Hematopoietic multipotent progenitor cell treated with erythropoietin and hydrocortisone succinate and interleukin-3 and kit ligand, for 6 days (in vitro differentiated cells): ENCODE results near the gene KSR1.
"Not testable (repeated sequence)": the region's sequence is repeated elsewhere in the genome, so short reads cannot be mapped to it uniquely, and the experiment has no call there.

ENCODE experiments used
- DNase-seq: peaks from one replicate; pipeline ENCODE4 v3.0.0-alpha.2; 2015

Gene KSR1

GRCh38 chr17:27496437-27496943 lies 40.2 kb downstream of the KSR1 start:
- no peak for DNase-seq

GRCh38 chr17:27496971-27497370 lies 40.7 kb downstream of the KSR1 start:
- no peak for DNase-seq

- DNase-seq = no peak
Observed at GRCh38 chr17:27497696-27498095, 41.4 kb downstream of the KSR1 start.

GRCh38 chr17:27498615-27499309 lies 42.5 kb downstream of the KSR1 start:
- no peak for DNase-seq

GRCh38 chr17:27499451-27500265 lies 43.4 kb downstream of the KSR1 start:
- DNase-seq = peak; percentile 73

- DNase-seq = not testable (repeated sequence)
Observed at GRCh38 chr17:27501338-27501737, 45.1 kb downstream of the KSR1 start.

GRCh38 chr17:27502526-27503324 lies 46.5 kb downstream of the KSR1 start:
- no peak for DNase-seq

GRCh38 chr17:27503611-27504010 lies 47.4 kb downstream of the KSR1 start:
- no peak for DNase-seq

- DNase-seq = no peak
Observed at GRCh38 chr17:27504188-27504995, 48.1 kb downstream of the KSR1 start.

- DNase-seq = no peak
Observed at GRCh38 chr17:27506348-27507218, 50.3 kb downstream of the KSR1 start.

GRCh38 chr17:27511168-27511883 lies 55.1 kb downstream of the KSR1 start:
- DNase-seq = no peak

- DNase-seq = no peak
Observed at GRCh38 chr17:27512031-27512430, 55.8 kb downstream of the KSR1 start.

- no peak for DNase-seq
Observed at GRCh38 chr17:27512511-27513346, 56.5 kb downstream of the KSR1 start.

GRCh38 chr17:27513849-27514248 lies 57.6 kb downstream of the KSR1 start:
- no peak for DNase-seq

GRCh38 chr17:27514595-27515413 lies 58.6 kb downstream of the KSR1 start:
- no peak for DNase-seq

- no peak for DNase-seq
Observed at GRCh38 chr17:27518048-27518447, 61.8 kb downstream of the KSR1 start.

- DNase-seq = no peak
Observed at GRCh38 chr17:27518545-27519521, 62.6 kb downstream of the KSR1 start.

- no peak for DNase-seq
Observed at GRCh38 chr17:27519550-27519949, 63.3 kb downstream of the KSR1 start.
